ENCODE data around the gene VEPH1. TPM values are rescaled to one million over a fixed set of nuclear protein-coding genes. Genes with fewer than 3 reads are reported as not detected.
"Not testable (repeated sequence)": the region's sequence is repeated elsewhere in the genome, so short reads cannot be mapped to it uniquely, and the experiment has no call there.

Gene VEPH1
- total RNA-seq, 1 donor from 2014 or later: 0.78 TPM

DNA sequence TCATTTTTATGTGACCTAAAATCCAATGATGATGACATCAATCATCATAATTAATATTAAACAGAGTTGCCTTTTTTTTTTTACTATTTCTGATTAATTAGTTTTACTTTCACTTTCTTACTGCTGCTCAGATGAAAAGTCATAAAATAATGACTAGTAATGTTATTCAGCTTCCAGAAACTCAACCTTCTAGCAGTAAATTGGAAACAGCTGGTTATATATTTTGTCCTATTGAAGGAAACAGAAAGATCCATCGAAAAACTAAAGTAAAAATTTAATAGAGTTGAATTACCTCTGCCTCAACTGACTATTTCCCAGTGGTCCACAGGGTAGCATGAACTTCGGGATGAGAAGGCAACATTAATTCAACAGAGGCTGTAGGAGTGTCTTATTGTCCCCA lies 173.7 kb downstream of the VEPH1 start:
- intact Hi-C loops (cut with DNase I): no loop called here
- no peak for DNase-seq (ENCODE audit: low spot score)

- no peak for DNase-seq (ENCODE audit: low spot score)
- intact Hi-C loops (cut with DNase I): no loop called here
Observed at GRCh38 chr3:157327837-157328236, 175.4 kb downstream of the VEPH1 start.

DNA sequence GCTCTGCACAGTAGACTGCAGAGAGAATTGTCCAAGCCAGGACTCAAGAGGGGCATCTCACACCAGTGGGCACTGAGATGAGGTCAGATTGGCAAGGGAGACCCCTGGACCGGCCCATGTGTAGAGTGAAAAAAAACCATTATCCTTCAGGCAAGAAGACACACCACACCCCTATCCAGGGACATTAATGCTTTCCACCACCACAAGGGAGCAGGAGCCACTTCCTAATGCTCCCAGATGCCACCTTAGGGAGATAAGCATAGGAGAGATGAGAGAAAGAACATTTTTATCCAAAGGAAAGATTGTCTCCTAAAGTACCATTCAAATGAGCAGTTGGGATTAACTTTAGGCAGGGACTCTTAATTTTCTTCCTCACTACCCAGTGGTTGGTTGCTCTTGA lies 176.2 kb downstream of the VEPH1 start:
- no peak for DNase-seq (ENCODE audit: low spot score)
- intact Hi-C loops (cut with DNase I): no loop called here

- DNase-seq (ENCODE audit: low spot score); intact Hi-C loops (cut with DNase I): not testable (repeated sequence)
Observed at GRCh38 chr3:157324869-157325268, 178.3 kb downstream of the VEPH1 start.

- intact Hi-C loops (cut with DNase I): no loop called here
- DNase-seq (ENCODE audit: low spot score): no peak
Observed at GRCh38 chr3:157323360-157323759, 179.9 kb downstream of the VEPH1 start.

DNA sequence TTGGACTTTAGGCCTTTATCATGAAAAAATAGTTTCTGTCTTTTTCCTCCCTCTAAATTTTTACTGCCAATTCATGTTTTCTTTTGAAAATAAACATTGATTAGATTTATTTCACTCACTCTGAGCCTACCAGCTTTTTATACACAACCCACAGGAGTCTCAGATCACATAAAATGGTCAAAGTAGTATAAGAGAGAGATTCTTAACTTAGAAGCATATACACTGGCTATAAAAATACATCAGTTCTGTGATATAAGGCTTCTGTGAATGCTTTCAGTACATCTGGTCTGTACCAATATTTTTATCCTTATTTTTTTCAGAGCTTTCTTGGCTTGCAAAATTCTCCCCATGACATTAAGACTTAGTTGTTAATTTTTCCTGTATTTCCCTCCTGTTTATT lies 183.5 kb downstream of the VEPH1 start:
- intact Hi-C loops (cut with DNase I): no loop called here
- no peak for DNase-seq (ENCODE audit: low spot score)

GRCh38 chr3:157318639-157319288 lies 184.5 kb downstream of the VEPH1 start:
- no peak for DNase-seq (ENCODE audit: low spot score)
- intact Hi-C loops (cut with DNase I): no loop called here

DNA sequence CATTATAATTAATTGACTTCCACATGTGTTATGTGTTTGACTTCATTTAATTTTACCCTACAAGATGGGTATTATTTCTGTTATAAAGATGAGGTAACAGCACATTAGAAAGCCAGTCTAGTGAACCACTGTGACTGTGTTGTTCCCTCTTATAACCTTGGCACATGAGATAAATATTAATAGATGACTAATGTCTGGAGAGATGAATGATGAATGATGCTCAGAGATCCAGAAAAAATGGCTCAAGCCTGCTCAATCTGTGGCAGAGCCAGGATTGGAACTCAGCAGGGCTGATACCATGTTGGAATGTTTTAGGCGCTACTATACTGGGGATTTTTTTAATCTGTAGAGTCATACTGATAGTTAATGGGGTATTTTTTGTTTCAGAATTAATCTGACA lies 185.3 kb downstream of the VEPH1 start:
- DNase-seq (ENCODE audit: low spot score): no peak
- intact Hi-C loops (cut with DNase I): no loop called here

GRCh38 chr3:157313186-157313585 lies 190.0 kb downstream of the VEPH1 start:
- no peak for DNase-seq (ENCODE audit: low spot score)
- intact Hi-C loops (cut with DNase I): no loop called here

DNA sequence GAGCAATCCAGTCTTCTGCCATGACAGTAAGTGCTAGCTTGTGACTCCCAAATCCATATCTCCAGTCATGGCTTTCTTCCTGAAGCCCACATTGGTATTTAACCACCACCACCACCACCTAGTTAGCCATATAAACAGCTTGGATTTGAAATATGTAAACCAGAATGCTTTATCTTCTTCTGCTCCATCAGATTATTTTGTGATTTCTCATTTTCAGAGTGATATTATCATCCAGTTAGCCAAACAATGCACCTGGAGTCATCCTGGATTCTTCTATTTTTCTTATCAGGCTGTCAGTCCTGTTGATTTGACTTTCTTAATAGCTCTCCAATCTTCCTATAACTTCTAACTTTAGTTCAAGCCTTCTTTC lies 190.9 kb downstream of the VEPH1 start:
- DNase-seq (ENCODE audit: low spot score): no peak
- intact Hi-C loops (cut with DNase I): no loop called here

GRCh38 chr3:157311633-157312375 lies 191.4 kb downstream of the VEPH1 start:
- no peak for DNase-seq (ENCODE audit: low spot score)
- intact Hi-C loops (cut with DNase I): no loop called here

GRCh38 chr3:157310329-157311052 lies 192.7 kb downstream of the VEPH1 start:
- intact Hi-C loops (cut with DNase I): no loop called here
- DNase-seq (ENCODE audit: low spot score): no peak

- intact Hi-C loops (cut with DNase I): no loop called here
- DNase-seq (ENCODE audit: low spot score): no peak
Observed at GRCh38 chr3:157306502-157306901, 196.7 kb downstream of the VEPH1 start.

DNA sequence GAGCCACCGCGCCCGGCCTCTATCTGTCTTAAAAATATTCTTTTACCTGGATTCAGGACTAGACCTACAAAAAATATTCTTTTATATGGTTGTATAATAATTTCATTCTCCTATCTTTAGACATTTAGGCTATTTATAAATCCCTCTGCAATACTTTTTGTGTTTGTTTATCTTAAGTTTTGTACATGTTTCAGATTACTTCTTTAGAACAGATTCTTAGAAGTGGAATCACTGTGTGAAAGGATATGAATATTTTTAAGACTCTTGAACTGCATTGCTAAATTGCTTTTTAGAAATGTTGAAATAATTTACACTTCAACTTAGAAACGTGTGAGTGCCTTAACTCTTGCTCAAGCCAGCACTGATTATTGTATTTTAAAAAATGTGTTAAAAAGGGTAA lies 197.8 kb downstream of the VEPH1 start:
- no peak for DNase-seq (ENCODE audit: low spot score)
- intact Hi-C loops (cut with DNase I): no loop called here

DNA sequence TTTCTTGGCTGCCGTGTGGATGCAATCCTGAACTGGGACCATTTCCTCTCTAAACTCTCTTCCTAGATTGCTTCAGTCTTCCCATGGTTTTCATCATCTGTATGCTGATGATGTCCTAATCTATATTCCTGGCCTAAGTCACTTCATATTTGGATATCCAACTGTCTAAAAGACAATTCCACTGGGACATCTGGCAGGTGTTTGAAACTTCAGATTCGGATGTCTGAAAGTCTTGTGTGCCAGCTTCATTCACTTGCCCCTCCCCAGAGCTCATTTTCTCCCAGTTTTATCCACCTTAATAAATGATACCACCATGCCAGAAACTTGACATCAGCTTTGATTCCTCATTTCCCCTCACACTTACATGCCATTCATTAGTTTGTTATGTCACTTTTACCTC lies 201.5 kb downstream of the VEPH1 start:
- no peak for DNase-seq (ENCODE audit: low spot score)
- intact Hi-C loops (cut with DNase I): no loop called here

GRCh38 chr3:157300981-157301663 lies 202.1 kb downstream of the VEPH1 start:
- DNase-seq (ENCODE audit: low spot score): no peak
- intact Hi-C loops (cut with DNase I): no loop called here

- intact Hi-C loops (cut with DNase I): no loop called here
Observed at GRCh38 chr3:157300094-157300493, 203.1 kb downstream of the VEPH1 start.

GRCh38 chr3:157297328-157297915 lies 205.8 kb downstream of the VEPH1 start:
- no peak for DNase-seq (ENCODE audit: low spot score)
- intact Hi-C loops (cut with DNase I): no loop called here

More at GRCh38 chr3:157300094-157300493, 203.1 kb downstream of the VEPH1 start:
- DNase-seq (ENCODE audit: low spot score): no peak

GRCh38 chr3:157294953-157295352 lies 208.3 kb downstream of the VEPH1 start:
- intact Hi-C loops (cut with DNase I): no loop called here
- DNase-seq (ENCODE audit: low spot score): no peak

DNA sequence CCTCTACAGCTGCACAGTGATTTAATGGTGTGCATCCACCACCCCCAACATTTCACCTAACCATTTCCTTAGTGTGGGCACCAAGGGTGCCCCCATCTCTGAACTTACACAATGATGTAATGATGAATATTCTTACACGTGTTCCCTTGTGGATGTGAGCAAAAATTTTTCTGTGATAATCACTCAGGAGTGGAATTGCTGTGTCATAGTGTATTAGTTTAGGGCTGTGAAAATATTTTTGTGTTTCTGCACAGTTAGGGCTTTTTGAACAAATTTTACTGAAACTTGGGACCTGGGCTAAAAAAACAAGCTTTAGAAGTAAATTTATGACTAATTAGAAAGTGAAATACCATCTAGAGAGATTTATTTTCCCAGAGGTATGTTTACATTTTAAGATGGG lies 208.7 kb downstream of the VEPH1 start:
- intact Hi-C loops (cut with DNase I): no loop called here
- DNase-seq (ENCODE audit: low spot score): no peak
